HEK293 (cell line): ENCODE measurements around the gene SLAMF9.

Experiments used
- CTCF ChIA-PET: fragments of 350-600 bp; formaldehyde crosslinking; extraction: SDS; loops from one replicate; lab custom pipeline; 2021; ENCODE audit warnings: antibody characterized with exemption; lab: Yijun Ruan, JAX
- POLR2A ChIA-PET: fragments of 300-600 bp; formaldehyde crosslinking; extraction: SDS; loops from one replicate; lab custom pipeline; 2020; ENCODE audit warnings: antibody characterized with exemption, inconsistent platforms; lab: Yijun Ruan, JAX
- H3K27ac ChIP-seq: fragments of 200-500 bp; sonication (Bioruptor generic); 2 replicates; pipeline ENCODE4 v1.5.1; 2014; ENCODE audit warnings: low read depth, low read length, control low read depth, inconsistent platforms; ENCODE audit errors: extremely low read depth
- H3K36me3 ChIP-seq, 2 experiments: fragments of 200-500 bp in 1 of 2; sonication (Bioruptor generic) in 1 of 2; 1 replicate in 1 of 2; 2 replicates in 1 of 2; pipeline ENCODE4 v1.5.1; 2014 to 2017; ENCODE audit warnings: inconsistent platforms in 2 of 2, low read length in 2 of 2; ENCODE audit not compliant: control insufficient read depth in 2 of 2, insufficient read depth in 1 of 2
- H3K4me1 ChIP-seq: fragments of 200-500 bp; sonication (Bioruptor generic); 2 replicates; pipeline ENCODE4 v1.5.1; 2014; ENCODE audit warnings: mild to moderate bottlenecking, low read length, inconsistent platforms; ENCODE audit not compliant: control insufficient read depth, insufficient read depth
- H3K4me3 ChIP-seq: 2 replicates; pipeline ENCODE4 v1.5.1; 2011; ENCODE audit warnings: low read depth, mild to moderate bottlenecking, control low read depth, low read length, moderate library complexity
- H3K9me3 ChIP-seq: fragments of 200-500 bp; sonication (Bioruptor generic); 2 replicates; pipeline ENCODE4 v1.5.1; 2014; ENCODE audit warnings: low read depth, low read length, inconsistent platforms; ENCODE audit not compliant: control insufficient read depth, insufficient read depth
- KLF1 ChIP-seq: fragments of 450-650 bp; formaldehyde crosslinking; IDR thresholded peaks from 2 replicates; pipeline ENCODE4 v1.5.1; 2016; ENCODE audit warnings: missing biosample characterization, missing genetic modification characterization
- OSR2 ChIP-seq: fragments of 450-650 bp; formaldehyde crosslinking; IDR thresholded peaks from 2 replicates; pipeline ENCODE4 v1.5.1; 2016; ENCODE audit warnings: missing biosample characterization, missing genetic modification characterization
- SETDB1 ChIP-seq: IDR thresholded peaks from one replicate; pipeline ENCODE4 v1.6.1; 2017; ENCODE audit warnings: mild to moderate bottlenecking, low read length, moderate library complexity, mixed read lengths; ENCODE audit not compliant: insufficient read length
- SP7 ChIP-seq: fragments of 450-650 bp; formaldehyde crosslinking; IDR thresholded peaks from 2 replicates; pipeline ENCODE4 v1.5.1; 2016; ENCODE audit warnings: missing biosample characterization, missing genetic modification characterization
- YY2 ChIP-seq: fragments of 450-650 bp; formaldehyde crosslinking; IDR thresholded peaks from 2 replicates; pipeline ENCODE4 v1.5.1; 2016; ENCODE audit warnings: missing biosample characterization, missing genetic modification characterization
- ZFHX2 ChIP-seq: fragments of 450-650 bp; formaldehyde crosslinking; conservative IDR thresholded peaks from 2 replicates; pipeline ENCODE4 v1.5.1; 2016; ENCODE audit warnings: missing biosample characterization, missing genetic modification characterization
- ZIC2 ChIP-seq: fragments of 450-650 bp; formaldehyde crosslinking; IDR thresholded peaks from 2 replicates; pipeline ENCODE4 v1.5.1; 2016; ENCODE audit warnings: missing biosample characterization, missing genetic modification characterization
- ZNF211 ChIP-seq: fragments of 450-650 bp; formaldehyde crosslinking; IDR thresholded peaks from 2 replicates; pipeline ENCODE4 v1.5.1; 2016; ENCODE audit warnings: low read depth, missing biosample characterization, missing genetic modification characterization
- ZNF223 ChIP-seq: fragments of 450-650 bp; formaldehyde crosslinking; IDR thresholded peaks from 2 replicates; pipeline ENCODE4 v1.5.1; 2016; ENCODE audit warnings: missing biosample characterization, missing genetic modification characterization
- ZNF239 ChIP-seq: fragments of 450-650 bp; formaldehyde crosslinking; IDR thresholded peaks from 2 replicates; pipeline ENCODE4 v1.5.1; 2016; ENCODE audit warnings: missing biosample characterization, missing genetic modification characterization
- ZNF350 ChIP-seq: fragments of 450-650 bp; formaldehyde crosslinking; IDR thresholded peaks from 2 replicates; pipeline ENCODE4 v1.5.0; 2017; ENCODE audit warnings: missing biosample characterization, mild to moderate bottlenecking, missing genetic modification characterization
- ZNF433 ChIP-seq: fragments of 450-650 bp; formaldehyde crosslinking; IDR thresholded peaks from 2 replicates; pipeline ENCODE4 v1.5.1; 2016; ENCODE audit warnings: missing biosample characterization, missing genetic modification characterization, low read depth
- ZNF544 ChIP-seq: fragments of 450-650 bp; formaldehyde crosslinking; IDR thresholded peaks from 2 replicates; pipeline ENCODE4 v1.5.0; 2017; ENCODE audit warnings: missing biosample characterization, missing genetic modification characterization
- ZNF548 ChIP-seq: fragments of 450-650 bp; formaldehyde crosslinking; IDR thresholded peaks from 2 replicates; pipeline ENCODE4 v1.5.1; 2016; ENCODE audit warnings: missing biosample characterization, missing genetic modification characterization
- ZNF558 ChIP-seq: fragments of 450-650 bp; formaldehyde crosslinking; IDR thresholded peaks from 2 replicates; pipeline ENCODE4 v1.5.1; 2016; ENCODE audit warnings: missing biosample characterization, missing genetic modification characterization
- ZNF623 ChIP-seq: fragments of 450-650 bp; formaldehyde crosslinking; IDR thresholded peaks from 2 replicates; pipeline ENCODE4 v1.5.1; 2016; ENCODE audit warnings: missing biosample characterization, missing genetic modification characterization
- ZNF837 ChIP-seq: fragments of 450-650 bp; formaldehyde crosslinking; IDR thresholded peaks from 2 replicates; pipeline ENCODE4 v1.5.1; 2016; ENCODE audit warnings: missing biosample characterization, missing genetic modification characterization
- TF ChIP-seq, protein P1 (sequence below): fragments of 450-650 bp; formaldehyde crosslinking; IDR thresholded peaks from 2 replicates; pipeline ENCODE4 v1.5.1; 2016; ENCODE audit warnings: missing biosample characterization, missing genetic modification characterization, low read depth
- TF ChIP-seq, protein P2 (sequence below): fragments of 450-650 bp; formaldehyde crosslinking; IDR thresholded peaks from 2 replicates; pipeline ENCODE4 v1.5.1; 2016; ENCODE audit warnings: missing biosample characterization, missing genetic modification characterization
- TF ChIP-seq, protein P3 (sequence below): fragments of 450-650 bp; formaldehyde crosslinking; IDR thresholded peaks from 2 replicates; pipeline ENCODE4 v1.5.1; 2016; ENCODE audit warnings: missing biosample characterization, missing genetic modification characterization

SLAMF9 gene

DNA sequence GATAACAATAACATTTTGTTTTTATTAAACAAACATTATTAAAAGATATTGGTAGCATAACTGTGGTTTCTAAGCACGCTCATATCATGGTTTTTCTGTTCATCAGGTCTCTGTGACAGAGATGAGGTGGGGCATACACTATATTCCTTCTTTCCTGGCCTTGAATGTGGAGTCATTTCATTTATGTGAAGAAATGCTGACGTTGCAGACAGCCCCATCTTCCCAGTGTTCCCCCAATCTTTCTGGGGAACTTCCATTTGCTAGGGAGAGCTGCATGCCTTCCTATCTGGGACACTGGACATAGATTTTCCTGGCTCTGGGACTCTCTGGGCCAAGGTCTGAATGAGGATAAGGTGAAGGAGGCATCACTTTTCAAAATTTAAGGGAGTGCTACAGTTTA lies 47.4 kb upstream of the SLAMF9 start (continued):
- TF ChIP-seq, protein P1, sequence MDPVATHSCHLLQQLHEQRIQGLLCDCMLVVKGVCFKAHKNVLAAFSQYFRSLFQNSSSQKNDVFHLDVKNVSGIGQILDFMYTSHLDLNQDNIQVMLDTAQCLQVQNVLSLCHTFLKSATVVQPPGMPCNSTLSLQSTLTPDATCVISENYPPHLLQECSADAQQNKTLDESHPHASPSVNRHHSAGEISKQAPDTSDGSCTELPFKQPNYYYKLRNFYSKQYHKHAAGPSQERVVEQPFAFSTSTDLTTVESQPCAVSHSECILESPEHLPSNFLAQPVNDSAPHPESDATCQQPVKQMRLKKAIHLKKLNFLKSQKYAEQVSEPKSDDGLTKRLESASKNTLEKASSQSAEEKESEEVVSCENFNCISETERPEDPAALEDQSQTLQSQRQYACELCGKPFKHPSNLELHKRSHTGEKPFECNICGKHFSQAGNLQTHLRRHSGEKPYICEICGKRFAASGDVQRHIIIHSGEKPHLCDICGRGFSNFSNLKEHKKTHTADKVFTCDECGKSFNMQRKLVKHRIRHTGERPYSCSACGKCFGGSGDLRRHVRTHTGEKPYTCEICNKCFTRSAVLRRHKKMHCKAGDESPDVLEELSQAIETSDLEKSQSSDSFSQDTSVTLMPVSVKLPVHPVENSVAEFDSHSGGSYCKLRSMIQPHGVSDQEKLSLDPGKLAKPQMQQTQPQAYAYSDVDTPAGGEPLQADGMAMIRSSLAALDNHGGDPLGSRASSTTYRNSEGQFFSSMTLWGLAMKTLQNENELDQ (tag by site-specific recombination) = no peak
- TF ChIP-seq, all 188 proteins: peak for 0

DNA sequence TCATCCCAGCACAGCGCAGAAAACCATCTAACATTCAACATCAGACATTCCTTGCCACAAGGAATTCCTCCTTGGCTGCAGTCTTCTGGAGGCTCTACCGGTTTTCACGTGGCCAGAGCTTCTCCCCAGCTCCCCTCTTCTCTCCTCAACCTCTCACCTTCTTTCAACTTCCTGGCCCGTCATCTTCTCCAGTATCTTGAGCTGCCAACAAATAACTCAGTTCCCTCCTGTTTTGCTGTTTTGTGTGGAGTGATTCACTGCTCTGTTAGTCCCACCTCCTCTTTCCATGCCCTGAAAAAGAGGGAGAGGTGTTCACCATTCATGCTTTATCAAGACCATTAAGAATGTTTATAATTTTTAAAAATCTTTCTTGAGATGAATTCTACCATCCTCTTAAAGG lies 45.2 kb upstream of the SLAMF9 start:
- H3K9me3 ChIP-seq = no peaks in the 10 kb centered on the region
- no peak overlapping the region for H3K4me3 ChIP-seq
- no peaks in the 10 kb centered on the region for H3K4me1 ChIP-seq
- H3K27ac ChIP-seq = no peak overlapping the region
- ChIA-PET CTCF (interaction anchor here (1.2 to 2.0 kb wide), 6 partner anchors 8 to 106 kb away, joined by 3 to 21 read pairs (median 4); no protein-coding TSS in a partner anchor), POLR2A (no interaction called here)
- H3K36me3 ChIP-seq = no peaks in the 10 kb centered on the region
- no peak for TF ChIP-seq ZNF350 (tag by site-specific recombination)

DNA sequence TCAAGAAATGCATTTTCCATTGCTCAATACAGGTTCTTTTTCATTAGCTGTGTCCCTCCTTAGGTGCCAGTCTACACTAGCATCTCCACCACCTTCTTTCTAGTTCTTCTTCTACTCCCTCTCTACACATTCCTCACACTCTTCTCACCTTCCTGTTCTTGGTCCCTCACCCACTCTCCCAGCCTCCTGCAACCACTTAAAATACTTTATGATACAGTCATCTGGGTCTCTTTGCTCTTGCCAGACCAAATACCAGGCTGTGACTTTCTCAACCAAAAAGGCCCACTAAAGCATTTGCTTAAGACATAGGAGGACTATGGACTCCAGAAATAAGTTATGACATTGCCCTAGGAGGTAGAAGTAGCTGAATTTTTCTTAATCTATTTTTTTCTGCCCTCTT lies 42.6 kb upstream of the SLAMF9 start:
- Histone ChIP-seq H3K4me3 (no peak overlapping the region), H3K36me3 (no peaks in the 10 kb centered on the region), H3K4me1 (no peaks in the 10 kb centered on the region), H3K27ac (no peak overlapping the region), H3K9me3 (no peaks in the 10 kb centered on the region)
- TF ChIP-seq ZNF837 (no peak), ZNF544 (tag by site-specific recombination) (no peak), ZNF623 (tag by site-specific recombination) (no peak), OSR2 (tag by site-specific recombination) (no peak), ZFHX2 (no peak), ZNF223 (no peak), ZNF239 (tag by site-specific recombination) (no peak), SETDB1 (no peak), KLF1 (tag by site-specific recombination) (no peak), ZNF558 (tag by site-specific recombination) (no peak), ZIC2 (no peak), YY2 (tag by site-specific recombination) (no peak), ZNF211 (tag by site-specific recombination) (no peak), SP7 (tag by site-specific recombination) (no peak), ZNF548 (tag by site-specific recombination) (no peak), ZNF433 (tag by site-specific recombination) (no peak), ZNF350 (tag by site-specific recombination) (no peak)
- TF ChIP-seq, protein P2, sequence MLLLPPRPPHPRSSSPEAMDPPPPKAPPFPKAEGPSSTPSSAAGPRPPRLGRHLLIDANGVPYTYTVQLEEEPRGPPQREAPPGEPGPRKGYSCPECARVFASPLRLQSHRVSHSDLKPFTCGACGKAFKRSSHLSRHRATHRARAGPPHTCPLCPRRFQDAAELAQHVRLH (tag by site-specific recombination) = no peak
- TF ChIP-seq, protein P3, sequence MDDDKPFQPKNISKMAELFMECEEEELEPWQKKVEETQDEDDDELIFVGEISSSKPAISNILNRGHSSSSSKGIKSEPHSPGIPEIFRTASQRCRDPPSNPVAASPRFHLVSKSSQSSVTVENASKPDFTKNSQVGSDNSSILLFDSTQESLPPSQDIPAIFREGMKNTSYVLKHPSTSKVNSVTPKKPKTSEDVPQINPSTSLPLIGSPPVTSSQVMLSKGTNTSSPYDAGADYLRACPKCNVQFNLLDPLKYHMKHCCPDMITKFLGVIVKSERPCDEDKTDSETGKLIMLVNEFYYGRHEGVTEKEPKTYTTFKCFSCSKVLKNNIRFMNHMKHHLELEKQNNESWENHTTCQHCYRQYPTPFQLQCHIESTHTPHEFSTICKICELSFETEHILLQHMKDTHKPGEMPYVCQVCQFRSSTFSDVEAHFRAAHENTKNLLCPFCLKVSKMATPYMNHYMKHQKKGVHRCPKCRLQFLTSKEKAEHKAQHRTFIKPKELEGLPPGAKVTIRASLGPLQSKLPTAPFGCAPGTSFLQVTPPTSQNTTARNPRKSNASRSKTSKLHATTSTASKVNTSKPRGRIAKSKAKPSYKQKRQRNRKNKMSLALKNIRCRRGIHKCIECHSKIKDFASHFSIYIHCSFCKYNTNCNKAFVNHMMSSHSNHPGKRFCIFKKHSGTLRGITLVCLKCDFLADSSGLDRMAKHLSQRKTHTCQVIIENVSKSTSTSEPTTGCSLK (tag by site-specific recombination) = no peak
- ChIA-PET CTCF (interaction anchor here (0.7 to 4.9 kb wide), 2 partner anchors 10 to 13 kb away, joined by 3 to 40 read pairs; no protein-coding TSS in a partner anchor), POLR2A (interaction anchor here (0.9 kb wide), 1 partner anchor 19 kb away, joined by 5 read pairs; no protein-coding TSS in a partner anchor)
